ENCODE results near the gene PPTC7.
"Not testable (repeated sequence)": the region's sequence is repeated elsewhere in the genome, so short reads cannot be mapped to it uniquely, and the experiment has no call there.

PPTC7 gene

DNA sequence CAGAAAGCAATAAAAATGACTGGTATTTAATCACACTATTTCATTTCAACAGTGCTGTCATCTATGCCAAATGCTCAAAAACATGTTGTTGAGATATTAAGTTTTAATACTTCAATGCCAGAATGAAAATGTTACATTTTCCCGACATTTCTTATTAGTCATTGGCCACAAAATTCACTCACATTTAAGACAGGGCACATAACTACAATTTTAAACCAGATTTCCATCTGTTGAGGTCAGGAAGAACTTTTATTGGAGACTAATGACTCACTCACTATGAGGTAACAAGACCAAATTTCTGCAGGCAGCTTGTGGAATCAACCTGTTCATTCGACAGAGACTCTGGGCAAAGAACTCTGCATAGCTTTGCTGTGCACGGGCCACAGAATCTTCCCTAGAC, 36.8 kb downstream of the PPTC7 start:
- Histone ChIP-seq H3K9ac (ENCODE audit: low read depth, low read length) (no peak overlapping the region), H3K4me1 (ENCODE audit: insufficient read depth, low read length) (no peaks in the 10 kb centered on the region), H2AFZ (ENCODE audit: low read depth, low read length) (no peak overlapping the region), H3K36me3 (ENCODE audit: insufficient read depth, low read length) (peaks cover 78% of the 10 kb centered on the region), H4K20me1 (ENCODE audit: insufficient read depth, low read length) (peaks cover 13% of the 10 kb centered on the region), H3K4me2 (ENCODE audit: insufficient read depth, low read length) (no peak overlapping the region), H3K4me3 (ENCODE audit: low read depth in 1 of 2, low read length in 2 of 2) (no peak overlapping the region), H3K27me3 (ENCODE audit: insufficient read depth, low read length, poor library complexity) (no peaks in the 10 kb centered on the region), H3K27ac (ENCODE audit: low read length) (no peak overlapping the region), H3K79me2 (ENCODE audit: insufficient read depth, low read length) (peaks cover 58% of the 10 kb centered on the region), H3K9me3 (ENCODE audit: insufficient read depth, low read length, severe bottlenecking) (no peaks in the 10 kb centered on the region)
- TF ChIP-seq, protein P1, sequence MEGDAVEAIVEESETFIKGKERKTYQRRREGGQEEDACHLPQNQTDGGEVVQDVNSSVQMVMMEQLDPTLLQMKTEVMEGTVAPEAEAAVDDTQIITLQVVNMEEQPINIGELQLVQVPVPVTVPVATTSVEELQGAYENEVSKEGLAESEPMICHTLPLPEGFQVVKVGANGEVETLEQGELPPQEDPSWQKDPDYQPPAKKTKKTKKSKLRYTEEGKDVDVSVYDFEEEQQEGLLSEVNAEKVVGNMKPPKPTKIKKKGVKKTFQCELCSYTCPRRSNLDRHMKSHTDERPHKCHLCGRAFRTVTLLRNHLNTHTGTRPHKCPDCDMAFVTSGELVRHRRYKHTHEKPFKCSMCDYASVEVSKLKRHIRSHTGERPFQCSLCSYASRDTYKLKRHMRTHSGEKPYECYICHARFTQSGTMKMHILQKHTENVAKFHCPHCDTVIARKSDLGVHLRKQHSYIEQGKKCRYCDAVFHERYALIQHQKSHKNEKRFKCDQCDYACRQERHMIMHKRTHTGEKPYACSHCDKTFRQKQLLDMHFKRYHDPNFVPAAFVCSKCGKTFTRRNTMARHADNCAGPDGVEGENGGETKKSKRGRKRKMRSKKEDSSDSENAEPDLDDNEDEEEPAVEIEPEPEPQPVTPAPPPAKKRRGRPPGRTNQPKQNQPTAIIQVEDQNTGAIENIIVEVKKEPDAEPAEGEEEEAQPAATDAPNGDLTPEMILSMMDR (IDR thresholded peaks at IDR 0.05; ENCODE audit: borderline replicate concordance, extremely low read depth, low read length, poor library complexity, severe bottlenecking): no peak
- no peak for TF ChIP-seq EZH2 (IDR thresholded peaks at IDR 0.05; ENCODE audit: borderline replicate concordance, low read depth, low read length, severe bottlenecking)
- DNase-seq (no peak), ATAC-seq (ENCODE audit: insufficient read depth, low read depth) (no peak)

DNA sequence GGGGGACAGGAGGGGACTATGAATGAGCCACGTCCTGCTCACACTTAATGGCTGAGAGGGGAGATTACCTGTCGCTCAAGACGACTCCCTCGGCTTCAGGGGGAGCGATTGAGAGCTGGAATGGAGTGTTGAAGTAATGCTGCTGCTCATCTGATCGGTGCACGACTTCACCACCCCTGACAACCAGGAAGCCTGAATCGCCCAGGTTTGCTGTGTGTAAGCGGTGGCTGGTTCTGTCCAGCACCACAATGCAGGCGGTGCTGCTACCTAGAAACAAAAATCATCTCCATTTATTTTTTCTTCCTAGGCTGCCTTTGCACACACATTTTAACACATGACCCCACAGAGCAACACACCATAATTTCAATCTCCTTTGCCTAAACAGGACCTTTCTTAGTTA, 37.3 kb downstream of the PPTC7 start:
- Histone ChIP-seq H3K79me2 (ENCODE audit: insufficient read depth, low read length) (peaks cover 53% of the 10 kb centered on the region), H3K4me3 (ENCODE audit: low read depth in 1 of 2, low read length in 2 of 2) (no peak overlapping the region), H3K4me2 (ENCODE audit: insufficient read depth, low read length) (no peak overlapping the region), H3K4me1 (ENCODE audit: insufficient read depth, low read length) (no peaks in the 10 kb centered on the region), H3K27ac (ENCODE audit: low read length) (no peak overlapping the region), H3K36me3 (ENCODE audit: insufficient read depth, low read length) (peaks cover 72% of the 10 kb centered on the region), H3K9me3 (ENCODE audit: insufficient read depth, low read length, severe bottlenecking) (no peaks in the 10 kb centered on the region), H2AFZ (ENCODE audit: low read depth, low read length) (no peak overlapping the region), H3K9ac (ENCODE audit: low read depth, low read length) (no peak overlapping the region), H3K27me3 (ENCODE audit: insufficient read depth, low read length, poor library complexity) (no peaks in the 10 kb centered on the region), H4K20me1 (ENCODE audit: insufficient read depth, low read length) (peaks cover 13% of the 10 kb centered on the region)
- DNase-seq: no peak
- no peak for TF ChIP-seq EZH2 (IDR thresholded peaks at IDR 0.05; ENCODE audit: borderline replicate concordance, low read depth, low read length, severe bottlenecking)
- TF ChIP-seq, protein P1 (IDR thresholded peaks at IDR 0.05; ENCODE audit: borderline replicate concordance, extremely low read depth, low read length, poor library complexity, severe bottlenecking): no peak
- ATAC-seq (ENCODE audit: insufficient read depth, low read depth): no peak

DNA sequence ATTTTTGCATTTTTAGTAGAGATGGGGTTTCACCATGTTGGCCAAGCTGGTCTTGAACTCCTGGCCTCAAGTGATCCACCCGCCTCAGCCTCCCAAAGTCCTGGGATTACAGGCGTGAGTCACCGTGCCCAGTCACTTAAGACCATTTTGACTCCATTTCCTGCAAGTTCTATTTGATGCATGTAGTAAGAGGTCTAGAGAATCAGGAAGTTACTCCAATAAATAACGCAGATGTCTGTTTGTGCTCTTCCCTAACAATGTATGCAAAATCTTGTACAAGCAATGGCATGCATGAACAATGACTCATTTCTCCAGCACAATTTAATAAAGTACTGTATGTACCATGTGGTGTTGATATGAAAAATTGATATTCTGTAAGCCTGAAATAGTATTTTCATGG, 37.9 kb downstream of the PPTC7 start:
- not testable (repeated sequence) for H2AFZ ChIP-seq (ENCODE audit: low read depth, low read length); DNase-seq; H3K4me2 ChIP-seq (ENCODE audit: insufficient read depth, low read length); H3K27ac ChIP-seq (ENCODE audit: low read length); H3K4me1 ChIP-seq (ENCODE audit: insufficient read depth, low read length); H3K9ac ChIP-seq (ENCODE audit: low read depth, low read length); H3K27me3 ChIP-seq (ENCODE audit: insufficient read depth, low read length, poor library complexity); H3K4me3 ChIP-seq (ENCODE audit: low read depth in 1 of 2, low read length in 2 of 2); ATAC-seq (ENCODE audit: insufficient read depth, low read depth); H3K9me3 ChIP-seq (ENCODE audit: insufficient read depth, low read length, severe bottlenecking)
- Histone ChIP-seq H4K20me1 (ENCODE audit: insufficient read depth, low read length) (peaks cover 13% of the 10 kb centered on the region), H3K79me2 (ENCODE audit: insufficient read depth, low read length) (peaks cover 48% of the 10 kb centered on the region), H3K36me3 (ENCODE audit: insufficient read depth, low read length) (peaks cover 70% of the 10 kb centered on the region)

DNA sequence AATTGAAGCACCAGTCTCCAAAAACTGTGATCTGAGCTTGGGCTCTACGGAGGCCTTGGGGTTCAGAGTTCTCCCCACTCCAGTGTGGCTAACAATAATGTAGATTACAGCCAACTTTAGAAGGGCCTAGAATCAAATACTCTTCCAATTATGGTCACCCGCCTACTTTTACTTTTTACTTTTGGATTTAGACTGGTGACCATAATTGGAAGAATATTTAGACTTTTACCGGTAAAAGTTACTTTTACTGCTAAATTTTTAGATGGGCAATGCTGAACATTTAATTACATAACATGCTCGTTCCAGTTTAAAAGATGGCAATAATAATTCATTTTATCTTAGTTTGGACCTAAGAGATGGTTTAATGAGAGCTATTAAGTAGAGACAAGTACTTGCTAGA, 39.2 kb downstream of the PPTC7 start:
- no peak overlapping the region for H3K4me3 ChIP-seq (ENCODE audit: low read depth in 1 of 2, low read length in 2 of 2)
- H3K79me2 ChIP-seq (ENCODE audit: insufficient read depth, low read length): peaks cover 42% of the 10 kb centered on the region

More for the DNA sequence above, 39.2 kb downstream of the PPTC7 start:
- H3K9me3 ChIP-seq (ENCODE audit: insufficient read depth, low read length, severe bottlenecking): no peaks in the 10 kb centered on the region
- no peak overlapping the region for H2AFZ ChIP-seq (ENCODE audit: low read depth, low read length)
- no peak overlapping the region for H3K27ac ChIP-seq (ENCODE audit: low read length)
- no peak overlapping the region for H3K4me2 ChIP-seq (ENCODE audit: insufficient read depth, low read length)
- H3K9ac ChIP-seq (ENCODE audit: low read depth, low read length): no peak overlapping the region
- H4K20me1 ChIP-seq (ENCODE audit: insufficient read depth, low read length): peaks cover 9% of the 10 kb centered on the region
- no peaks in the 10 kb centered on the region for H3K4me1 ChIP-seq (ENCODE audit: insufficient read depth, low read length)
- TF ChIP-seq EZH2 (IDR thresholded peaks at IDR 0.05; ENCODE audit: borderline replicate concordance, low read depth, low read length, severe bottlenecking): no peak
- TF ChIP-seq, protein P1 (IDR thresholded peaks at IDR 0.05; ENCODE audit: borderline replicate concordance, extremely low read depth, low read length, poor library complexity, severe bottlenecking): no peak
- DNase-seq (no peak), ATAC-seq (ENCODE audit: insufficient read depth, low read depth) (no peak)
- peaks cover 69% of the 10 kb centered on the region for H3K36me3 ChIP-seq (ENCODE audit: insufficient read depth, low read length)
- H3K27me3 ChIP-seq (ENCODE audit: insufficient read depth, low read length, poor library complexity): no peaks in the 10 kb centered on the region
